Measurements from ENCODE around the gene EPHA8. TPM values are rescaled to one million over a fixed set of nuclear protein-coding genes. Genes with fewer than 3 reads are reported as not detected.

The EPHA8 gene
- total and polyA plus RNA-seq, 2 of the 4 experiments (the other 2 are of a cell fraction), result not detected

GRCh38 chr1:22641247-22641646 lies 78.0 kb downstream of the EPHA8 start:
- intact Hi-C loops (cut with micrococcal nuclease) (loop anchor here (10.0 kb wide), 1 partner anchor 536 kb away; no protein-coding TSS in a partner anchor), in situ Hi-C loops (cut with MboI; ENCODE audit: low sequenced_read_pairs) (no loop called here), dilution Hi-C loops (cut with HindIII; ENCODE audit: low sequenced_read_pairs, unreplicated experiment) (no loop called here)
- H3K79me1 ChIP-seq (ENCODE audit: low read depth in 1 of 2, low read length in 2 of 2), result no peaks in the 10 kb centered on the region
- H3K27ac ChIP-seq (ENCODE audit: insufficient read depth, low read length), result no peak overlapping the region
- no peak overlapping the region for H3K9ac ChIP-seq (ENCODE audit: low read depth, low read length)
- no peak overlapping the region for H2AK5ac ChIP-seq (ENCODE audit: low read depth, low read length)
- no peak overlapping the region for H3K14ac ChIP-seq (replicated peaks; ENCODE audit: low read depth, low read length)
- no peak overlapping the region for H4K5ac ChIP-seq (ENCODE audit: low read depth, low read length)
- peak overlapping the region; percentile 51 for H2AFZ ChIP-seq (replicated peaks; ENCODE audit: low read length, poor library complexity)
- no peak for TF ChIP-seq NFE2L2 (IDR thresholded peaks at IDR 0.05; ENCODE audit: low read depth, low read length)
- no peak for TF ChIP-seq USF2 (IDR thresholded peaks at IDR 0.05; ENCODE audit: low read depth, low read length)
- TF ChIP-seq MAZ (IDR thresholded peaks at IDR 0.05; ENCODE audit: borderline replicate concordance, low read depth, low read length), result no peak
- no peak for TF ChIP-seq CEBPB (IDR thresholded peaks at IDR 0.05; ENCODE audit: low read depth, low read length)
- no peak for TF ChIP-seq BHLHE40 (IDR thresholded peaks at IDR 0.05; ENCODE audit: low read depth, low read length)
- TF ChIP-seq CHD1 (IDR thresholded peaks at IDR 0.05; ENCODE audit: low read depth, low read length), result no peak
- TF ChIP-seq MXI1 (IDR thresholded peaks at IDR 0.05; ENCODE audit: borderline replicate concordance, low read depth, low read length), result no peak
- TF ChIP-seq POLR2A (IDR thresholded peaks at IDR 0.05; ENCODE audit: low read depth, low read length), result no peak
- no peak for TF ChIP-seq CTCF (conservative IDR thresholded peaks at IDR 0.05; ENCODE audit: low read depth, low read length)
- no peak for TF ChIP-seq RAD21 (IDR thresholded peaks at IDR 0.05; ENCODE audit: low read length)
- no peak for TF ChIP-seq RFX5 (IDR thresholded peaks at IDR 0.05; ENCODE audit: low read depth, low read length)
- TF ChIP-seq RCOR1 (IDR thresholded peaks at IDR 0.05; ENCODE audit: insufficient replicate concordance, low read length), result no peak
- no peak for TF ChIP-seq MAFK (IDR thresholded peaks at IDR 0.05; ENCODE audit: low read depth, low read length)
- TF ChIP-seq ELK1 (IDR thresholded peaks at IDR 0.05; ENCODE audit: borderline replicate concordance, low read depth, low read length), result no peak
- no peak for TF ChIP-seq FOS (IDR thresholded peaks at IDR 0.05; ENCODE audit: low read depth, low read length)
- no peak for TF ChIP-seq SMC3 (IDR thresholded peaks at IDR 0.05; ENCODE audit: low read depth, low read length)
- H2BK20ac ChIP-seq (ENCODE audit: low read depth, low read length), result no peak overlapping the region
- 45% methylated on average over 6 of the region's 8 CpGs; no CpG with 5 or more reads in 1 of the 2 experiments for WGBS, 2 experiments (ENCODE audit: extremely low coverage in 2 of 2, insufficient read length in 1 of 2)
- no peak overlapping the region for H2AK9ac ChIP-seq (replicated peaks; ENCODE audit: low read depth, low read length, poor library complexity)
- H3K4me2 ChIP-seq (ENCODE audit: low read depth, low read length), result no peak overlapping the region
- H3K4me1 ChIP-seq (ENCODE audit: control insufficient read depth, insufficient read depth, low read length), result peaks cover 2% of the 10 kb centered on the region; the same call in 1 of the 2 replicates
- H3K4me3 ChIP-seq (ENCODE audit: insufficient read depth, low read depth, low read length), result no peak overlapping the region
- H3K23ac ChIP-seq (ENCODE audit: low read depth, low read length), result no peak overlapping the region
- no peak overlapping the region for H2BK120ac ChIP-seq (ENCODE audit: low read depth, low read length)
- H3K9me3 ChIP-seq (ENCODE audit: control insufficient read depth, insufficient read depth, low read length), result no peaks in the 10 kb centered on the region
- no peak overlapping the region for H4K91ac ChIP-seq (ENCODE audit: insufficient read depth, low read depth, low read length)
- ATAC-seq (ENCODE audit: low read depth) (no peak), DNase-seq (no peak)
- H3K36me3 ChIP-seq (ENCODE audit: control insufficient read depth, insufficient read depth, low read length), result no peaks in the 10 kb centered on the region
- H3K27me3 ChIP-seq (ENCODE audit: control insufficient read depth, insufficient read depth, low read length), result peaks cover 47% of the 10 kb centered on the region
- no peak overlapping the region for H3K18ac ChIP-seq (ENCODE audit: low read depth, low read length)
- no peak overlapping the region for H2BK5ac ChIP-seq (ENCODE audit: low read depth, low read length, poor library complexity, severe bottlenecking)
- H4K8ac ChIP-seq (ENCODE audit: low read depth in 2 of 2, low read length in 2 of 2), result no peak overlapping the region
- H4K20me1 ChIP-seq (ENCODE audit: insufficient read depth, low read length), result peaks cover 5% of the 10 kb centered on the region
- H3K9me1 ChIP-seq (ENCODE audit: insufficient read depth, low read length), result no peaks in the 10 kb centered on the region
- H3K56ac ChIP-seq (ENCODE audit: extremely low read depth, insufficient read depth, low read length), result no peak overlapping the region
- ChIA-PET POLR2A (ENCODE audit: unreplicated experiment) (no interaction called here), CTCF (interaction anchor here (1.0 to 3.0 kb wide), 5 partner anchors 11 to 225 kb away, joined by 3 to 18 read pairs (median 4); no protein-coding TSS in a partner anchor)
- H2BK15ac ChIP-seq (ENCODE audit: low read depth, low read length), result no peak overlapping the region
- no peak overlapping the region for H3K4ac ChIP-seq (ENCODE audit: low read depth, low read length)
- BruUV-seq (replicated peaks), result no TSS peak
